Activated CD4-positive, CD25-positive, alpha-beta regulatory T cell treated with anti-CD3 and anti-CD28 coated beads, Interleukin-2, amount 50 U/mL, for 24 hours (primary cell): ENCODE measurements around the gene PCDHA12.
"Not testable (repeated sequence)": the region's sequence is repeated elsewhere in the genome, so short reads cannot be mapped to it uniquely, and the experiment has no call there.

Experiments
- ATAC-seq, 2 donors: fragments of 150-1000 bp; cut with Tn5 transposase; one replicate each; pipeline ENCODE4 v1.10.0; 2021; ENCODE audit warnings: mild to moderate bottlenecking in 1 of 2, moderate library complexity in 1 of 2

Gene PCDHA12

GRCh38 chr5:140875085-140876065, at the start of gene PCDHA12:
Gene PCDHA12 (plus strand): TSS chr5:140875308. CDS start chr5:140875473, 165 bp downstream.
- no peak for ATAC-seq

GRCh38 chr5:140827704-140828361, 47.3 kb upstream of the PCDHA12 start, which contains the start of gene PCDHA6:
Gene PCDHA6 (plus strand): TSS chr5:140827960. CDS start chr5:140828092, 132 bp downstream.
- ATAC-seq, result no peak

- ATAC-seq, result no peak
These were observed 46.8 kb upstream of the PCDHA12 start for GRCh38 chr5:140828362-140828737.

- not testable (repeated sequence) for ATAC-seq
These were observed 45.3 kb upstream of the PCDHA12 start for GRCh38 chr5:140829511-140830501.

GRCh38 chr5:140833993-140834392, 41.1 kb upstream of the PCDHA12 start, which contains the start of gene PCDHA7:
Gene PCDHA7 (plus strand): TSS chr5:140834269. CDS start chr5:140834384, 115 bp downstream.
- ATAC-seq, result no peak

- ATAC-seq, result not testable (repeated sequence)
These were observed 40.6 kb upstream of the PCDHA12 start for GRCh38 chr5:140834439-140835008.

- no peak for ATAC-seq
These were observed 39.2 kb upstream of the PCDHA12 start for GRCh38 chr5:140835622-140836510.

GRCh38 chr5:140840978-140841962, 33.8 kb upstream of the PCDHA12 start, which contains the start of gene PCDHA8:
Gene PCDHA8 (plus strand): TSS chr5:140841187. CDS start chr5:140841322, 135 bp downstream.
- no peak for ATAC-seq

GRCh38 chr5:140842798-140843733, 32.0 kb upstream of the PCDHA12 start:
- no peak for ATAC-seq

GRCh38 chr5:140848139-140849102, 26.7 kb upstream of the PCDHA12 start, which contains the start of gene PCDHA9:
Gene PCDHA9 (plus strand): TSS chr5:140848382. CDS start chr5:140848496, 114 bp downstream.
- ATAC-seq, result not testable (repeated sequence)

GRCh38 chr5:140849831-140850634, 25.1 kb upstream of the PCDHA12 start:
- ATAC-seq, result not testable (repeated sequence)

GRCh38 chr5:140855772-140856674, 19.1 kb upstream of the PCDHA12 start, which contains the start of gene PCDHA10:
Gene PCDHA10 (plus strand): TSS chr5:140855897. CDS start chr5:140856049, 152 bp downstream.
- no peak for ATAC-seq

GRCh38 chr5:140857177-140857986, 17.7 kb upstream of the PCDHA12 start:
- ATAC-seq, result no peak

- no peak for ATAC-seq
These were observed 17.2 kb upstream of the PCDHA12 start for GRCh38 chr5:140857987-140858240.
